HG02938 (cell line): ENCODE results near the gene ARHGAP10.
A peak's percentile ranks its signal among the peaks of the same experiment; 100 is the strongest.
"Not testable (repeated sequence)": the region's sequence is repeated elsewhere in the genome, so short reads cannot be mapped to it uniquely, and the experiment has no call there.

ENCODE experiments used
- ATAC-seq: cut with Tn5 transposase; IDR thresholded peaks from one replicate; pipeline ENCODE4 v1.9.1; 2021; ENCODE audit warnings: mild to moderate bottlenecking, moderate library complexity; ENCODE audit not compliant: unreplicated experiment

ARHGAP10 gene

DNA sequence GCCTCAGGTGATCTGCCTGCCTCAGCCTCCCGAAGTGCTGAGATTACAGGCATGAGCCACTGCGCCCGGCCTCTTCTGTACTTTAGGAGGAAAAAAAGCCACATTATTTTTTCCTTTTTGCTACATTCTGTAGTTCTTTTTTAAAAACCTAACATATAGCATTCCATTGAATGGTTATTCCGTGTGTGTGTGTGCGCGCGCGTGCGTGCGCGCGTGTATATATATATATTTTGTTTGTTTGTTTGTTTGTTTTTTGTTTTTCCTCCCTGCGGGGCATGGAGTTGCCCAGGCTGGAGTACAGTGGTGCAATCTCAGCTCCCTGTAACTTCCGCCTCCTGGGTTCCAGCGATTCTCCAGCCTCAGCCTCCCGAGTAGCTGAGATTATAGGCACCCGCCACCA is 59.5 kb downstream of the ARHGAP10 start:
- ATAC-seq: no peak

GRCh38 chr4:147791865-147792264 is 60.0 kb downstream of the ARHGAP10 start:
- ATAC-seq: no peak

DNA sequence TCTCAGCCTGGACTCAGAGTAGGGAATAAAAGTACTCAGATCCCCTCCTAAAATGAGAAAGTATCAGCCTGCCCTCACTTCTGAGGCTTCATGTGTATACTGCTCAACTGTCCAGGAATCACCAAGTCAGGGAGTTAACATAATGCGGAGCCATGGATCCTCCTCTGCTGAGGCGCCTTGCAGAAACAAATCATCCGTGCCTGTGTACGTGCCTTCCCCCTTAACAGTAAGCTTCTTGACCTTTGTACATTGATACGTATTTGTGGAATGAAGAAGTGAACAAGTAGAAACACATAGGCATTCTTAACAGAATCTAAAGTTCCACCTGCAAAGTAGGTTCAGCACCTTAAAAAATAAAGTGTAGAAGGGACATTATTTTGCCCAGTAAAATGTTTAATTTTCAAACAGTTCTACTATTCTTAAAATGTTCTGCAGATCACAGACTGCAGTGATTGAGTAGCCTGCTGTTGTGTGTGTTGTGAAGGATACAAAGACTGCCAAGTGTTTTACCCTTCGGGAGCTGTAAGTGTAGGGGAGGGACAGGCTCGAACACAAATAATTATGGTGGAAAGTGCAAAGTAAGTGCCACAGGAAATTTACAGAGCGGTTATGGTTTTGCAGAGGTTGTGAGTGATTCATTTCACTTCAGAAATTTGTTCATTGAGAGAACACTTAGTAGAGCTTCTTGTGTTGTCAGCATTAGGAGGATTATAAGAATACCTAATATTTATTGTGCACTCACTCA is 61.9 kb downstream of the ARHGAP10 start:
- peak; percentile 32 for ATAC-seq

DNA sequence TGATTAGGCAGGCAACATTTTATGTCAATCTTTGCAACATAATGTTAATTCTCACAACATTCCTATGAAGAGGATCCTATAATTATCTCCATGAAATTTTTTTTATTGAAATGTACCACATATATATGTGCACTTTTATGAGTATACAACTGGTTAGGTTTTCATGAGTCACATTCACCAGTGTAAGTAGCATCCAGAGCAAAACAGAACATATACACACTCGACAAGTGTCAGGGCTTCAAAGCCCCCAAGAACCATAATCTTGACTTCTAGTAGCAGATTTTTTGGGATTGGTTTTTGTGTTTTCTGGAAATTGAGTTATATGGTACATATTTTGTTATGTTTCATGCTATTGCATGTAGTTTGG is 62.4 kb downstream of the ARHGAP10 start:
- ATAC-seq: no peak

DNA sequence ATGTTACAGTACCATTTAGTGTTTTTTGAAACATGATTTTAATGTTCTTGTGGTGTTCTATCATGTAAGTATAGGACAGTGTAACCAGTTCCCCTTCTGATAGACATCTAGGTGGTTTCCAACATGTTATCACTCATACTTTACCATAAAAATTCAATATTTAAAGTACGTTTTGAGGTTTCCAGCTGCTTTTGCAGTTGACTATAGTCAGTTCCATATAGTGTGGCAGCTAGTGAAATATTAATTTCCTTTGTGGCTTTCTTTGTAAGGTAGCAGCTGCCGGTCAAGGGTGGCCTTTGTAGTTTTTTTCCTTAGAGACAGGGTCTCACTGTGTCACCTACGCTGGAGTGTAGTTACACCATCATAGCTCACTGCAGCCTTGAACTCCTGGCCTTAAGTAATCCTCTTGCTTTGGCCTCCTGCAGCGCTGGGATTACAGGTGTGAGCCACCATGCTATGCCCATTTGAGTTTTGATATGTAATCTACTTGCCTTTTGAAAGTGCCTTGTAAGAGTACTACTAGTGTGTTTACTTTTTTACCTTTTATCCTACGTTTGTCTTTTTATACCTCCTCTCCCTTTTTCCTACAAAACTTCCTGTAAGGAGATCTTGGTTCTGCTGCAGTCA is 63.0 kb downstream of the ARHGAP10 start:
- ATAC-seq: peak; percentile 82

DNA sequence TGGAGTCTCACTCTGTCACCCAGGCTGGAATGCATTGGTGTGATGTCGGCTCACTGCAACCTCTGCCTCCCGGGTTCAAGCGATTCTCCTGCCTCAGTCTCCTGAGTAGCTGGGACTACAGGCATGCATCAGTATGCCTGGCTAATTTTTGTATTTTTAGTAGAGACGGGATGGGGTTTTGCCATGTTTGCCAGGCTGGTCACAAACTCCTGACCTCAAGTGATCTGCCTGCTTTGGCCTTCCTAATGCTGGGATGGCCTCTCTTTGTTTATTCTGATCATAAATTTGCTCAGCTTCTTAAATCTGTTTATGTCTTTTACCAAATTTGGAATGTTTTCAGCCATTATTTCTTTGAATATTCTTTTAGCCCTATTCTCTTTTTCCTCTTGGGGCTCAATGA is 67.2 kb downstream of the ARHGAP10 start:
- ATAC-seq: not testable (repeated sequence)

GRCh38 chr4:147799986-147800555 is 68.2 kb downstream of the ARHGAP10 start:
- peak; percentile 98 for ATAC-seq

DNA sequence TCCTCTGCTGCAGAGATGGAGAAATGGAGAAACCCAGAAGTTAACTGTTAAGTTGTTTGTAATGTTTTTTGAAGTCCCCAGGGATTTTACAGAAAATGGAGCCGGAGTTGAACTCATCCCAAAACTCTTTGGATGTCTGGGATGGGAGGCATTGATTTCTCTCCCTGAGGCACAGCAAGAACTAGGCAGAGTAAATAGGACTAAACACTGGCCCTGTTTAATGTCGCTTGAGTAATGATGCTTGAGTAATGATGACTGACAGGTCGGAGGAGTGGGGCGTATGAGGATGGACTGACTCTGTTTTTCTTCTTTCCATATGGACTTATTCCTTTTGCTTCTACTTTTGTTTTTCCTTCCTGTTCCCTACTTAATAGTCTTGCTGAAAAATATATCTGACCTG is 69.9 kb downstream of the ARHGAP10 start:
- ATAC-seq: no peak

DNA sequence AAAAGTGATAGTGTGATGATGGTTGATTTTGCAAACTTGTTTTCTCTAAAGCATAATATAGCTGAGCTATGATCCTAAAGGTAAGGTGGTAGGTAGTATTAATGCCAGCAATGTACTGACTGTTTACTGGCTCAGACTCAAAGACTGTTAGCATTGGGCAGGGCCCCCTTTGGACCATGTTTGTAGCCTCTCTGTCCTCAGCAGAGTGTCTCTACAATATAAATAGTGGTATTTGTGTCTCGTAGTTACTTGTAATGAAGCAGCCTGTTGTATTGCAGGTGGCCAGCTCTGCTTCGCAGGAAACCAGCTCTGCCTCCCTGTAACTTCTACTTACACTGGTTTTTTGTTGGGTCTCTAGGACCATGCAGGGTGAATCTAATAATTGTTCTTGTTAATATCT is 70.5 kb downstream of the ARHGAP10 start:
- ATAC-seq: no peak

GRCh38 chr4:147805946-147806345 is 74.1 kb downstream of the ARHGAP10 start:
- no peak for ATAC-seq

- ATAC-seq: no peak
Observed at GRCh38 chr4:147808447-147808846, 76.6 kb downstream of the ARHGAP10 start.

DNA sequence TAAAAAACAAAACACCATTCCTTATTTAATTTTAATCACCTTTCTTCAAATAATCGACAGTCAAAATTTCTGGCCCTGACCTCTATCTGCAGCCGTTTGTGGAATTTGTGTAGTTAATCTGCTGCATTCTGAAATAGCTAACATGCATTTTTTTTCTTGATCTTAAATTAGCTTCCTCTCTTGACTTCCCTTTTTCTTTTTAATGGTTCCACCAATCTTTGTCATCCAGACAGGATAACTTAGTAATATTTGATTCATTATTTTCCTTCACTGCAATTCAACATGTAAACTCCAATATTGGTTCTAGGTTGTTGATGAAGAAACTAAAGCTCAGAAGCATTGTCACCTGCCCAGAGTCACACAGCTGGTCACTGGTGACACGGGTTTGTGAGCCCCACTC is 77.3 kb downstream of the ARHGAP10 start:
- no peak for ATAC-seq

DNA sequence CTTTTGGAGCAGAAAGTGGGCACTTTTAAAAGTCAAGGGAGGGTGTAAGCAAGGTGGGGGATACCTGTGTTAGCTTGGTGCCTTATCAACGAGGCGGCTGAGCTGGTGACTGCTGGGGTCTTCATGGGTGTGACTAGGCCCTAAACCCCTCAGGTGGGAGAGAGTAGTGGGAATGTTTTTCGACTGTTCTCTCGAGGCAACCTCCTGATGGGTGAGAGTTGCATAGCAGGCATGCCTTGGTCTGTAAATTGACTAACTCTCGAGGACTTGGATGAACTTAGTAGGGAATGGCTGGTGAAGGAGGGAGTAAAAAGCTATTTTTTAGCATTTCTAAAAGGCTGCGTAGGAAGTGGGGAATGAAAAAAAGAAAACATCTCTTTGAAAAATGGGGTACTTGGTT is 80.0 kb downstream of the ARHGAP10 start:
- no peak for ATAC-seq

GRCh38 chr4:147813109-147813773 is 81.4 kb downstream of the ARHGAP10 start:
- no peak for ATAC-seq

DNA sequence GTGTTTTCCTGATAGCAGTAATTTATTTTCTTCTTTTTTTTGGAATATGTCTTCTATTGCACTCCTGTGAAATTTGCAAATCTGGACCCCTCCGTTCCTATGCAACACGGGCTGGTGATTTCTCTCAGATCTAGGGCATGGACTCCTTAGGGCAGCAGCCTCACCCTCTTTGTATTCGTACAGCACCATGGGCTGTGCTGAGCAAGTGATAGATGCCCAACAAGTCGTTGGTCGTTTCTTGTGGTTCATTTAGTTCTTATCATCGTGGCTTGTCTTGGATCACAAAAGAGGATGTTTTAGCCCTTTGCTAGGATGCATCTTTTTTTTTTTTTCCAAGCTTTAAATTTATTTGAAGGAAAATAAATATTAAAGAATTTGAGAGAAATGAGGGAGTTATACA is 82.1 kb downstream of the ARHGAP10 start:
- no peak for ATAC-seq

DNA sequence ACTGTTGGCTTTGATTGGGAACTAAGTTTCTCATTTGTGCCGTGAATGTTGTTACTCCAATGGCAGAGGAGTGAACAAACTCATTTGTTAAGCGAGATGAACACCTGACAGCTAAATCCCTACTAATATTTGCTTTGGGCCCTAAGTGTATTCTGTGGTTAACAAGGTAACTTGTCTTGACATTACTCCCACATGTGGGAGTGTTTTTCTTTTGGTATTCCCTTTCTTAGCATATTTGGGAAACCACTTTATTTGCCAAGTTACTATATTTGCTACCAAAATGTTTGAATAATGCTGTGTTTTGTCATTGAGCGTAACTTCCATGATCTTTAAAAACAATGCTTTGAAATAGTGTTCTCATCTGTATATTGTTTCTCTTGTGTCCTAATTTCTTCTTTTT is 82.5 kb downstream of the ARHGAP10 start:
- no peak for ATAC-seq

- ATAC-seq: no peak
Observed at GRCh38 chr4:147815741-147816140, 83.9 kb downstream of the ARHGAP10 start.

- ATAC-seq: no peak
Observed at GRCh38 chr4:147816382-147817254, 84.7 kb downstream of the ARHGAP10 start.

- no peak for ATAC-seq
Observed at GRCh38 chr4:147820975-147821374, 89.1 kb downstream of the ARHGAP10 start.

- ATAC-seq: peak; percentile 82
Observed at GRCh38 chr4:147821555-147821954, 89.7 kb downstream of the ARHGAP10 start.

DNA sequence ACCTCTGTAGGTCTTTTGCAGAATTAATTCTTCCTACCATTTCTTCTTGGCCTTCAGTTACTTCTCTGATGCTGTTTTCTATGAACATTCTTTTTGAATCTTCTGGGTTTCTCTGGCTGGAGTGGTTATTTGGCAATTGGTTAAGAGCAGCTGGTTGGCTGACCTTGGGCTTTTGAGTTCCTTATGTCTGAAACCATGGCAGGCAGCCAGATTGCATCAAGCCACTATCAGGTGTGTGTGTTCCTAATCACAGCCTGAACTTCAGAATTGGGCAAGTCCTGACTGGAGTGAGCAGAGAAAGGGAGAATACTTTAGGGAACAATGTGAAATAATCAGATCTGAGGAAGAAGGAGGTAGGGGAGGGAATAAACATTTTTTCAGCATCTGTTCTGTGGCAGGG is 90.2 kb downstream of the ARHGAP10 start:
- ATAC-seq: no peak
